Thyroid gland (tissue), 4 donors: ENCODE results near the gene EXOC3L2. TPM values are rescaled to one million over a fixed set of nuclear protein-coding genes. Genes with fewer than 3 reads are reported as not detected.
A peak's percentile ranks its signal among the peaks of the same experiment; 100 is the strongest.

Experiments used
- DNase-seq, 2 donors: peaks; one replicate each; pipeline ENCODE4 v3.0.0-alpha.2; 2019
- H3K27ac ChIP-seq, 3 donors: fragments of 200-600 bp; sonication (generic); 1 replicate in 2 of 3; 2 replicates in 1 of 3; pipeline ENCODE4 v1.5.1; 2016 to 2019; ENCODE audit warnings: mild to moderate bottlenecking in 1 of 3, moderate library complexity in 1 of 3
- H3K27me3 ChIP-seq: fragments of 200-600 bp; sonication (generic); one replicate; pipeline ENCODE4 v1.5.1; 2019
- H3K36me3 ChIP-seq, 2 donors: fragments of 200-600 bp; sonication (generic); one replicate each; pipeline ENCODE4 v1.5.1; 2016 to 2019
- H3K4me1 ChIP-seq, 2 donors: fragments of 200-600 bp; sonication (generic); one replicate each; pipeline ENCODE4 v1.5.1; 2017 to 2019
- H3K4me3 ChIP-seq, 3 donors: fragments of 200-600 bp; sonication (generic); replicated peaks in 1 of 3; 1 replicate in 2 of 3; 2 replicates in 1 of 3; pipeline ENCODE4 v1.5.1; 2016; ENCODE audit warnings: mild to moderate bottlenecking in 1 of 3
- H3K9me3 ChIP-seq: fragments of 200-600 bp; sonication (generic); one replicate; pipeline ENCODE4 v1.5.1; 2017
- POLR2A ChIP-seq, 2 donors: fragments of 450-650 bp; IDR thresholded peaks; one replicate each; pipeline ENCODE4 v1.6.1; 2017; ENCODE audit warnings: antibody characterized with exemption in 2 of 2, mild to moderate bottlenecking in 2 of 2, moderate library complexity in 1 of 2
- WGBS, 2 donors: methylation state at CpG; one replicate each; pipeline ENCODE4 v1.1.5; 2017; 5-methylcytosine and 5-hydroxymethylcytosine counted together
- intact Hi-C: fragments of 100-400 bp; cut with DNase I; formaldehyde crosslinking; loops from one replicate; pipeline ENCODE4 v1.15.1; 2023
- total RNA-seq, 4 donors: library from RNA; depleted of rRNA; stranded (reverse); fragments of >200 nt; gene quantifications; one replicate each; pipeline ENCODE4 v1.2.3, GENCODE V29; 2016
- TF ChIP-seq, protein P1 (sequence below), 6 experiments: fragments of 200-600 bp in 3 of 6; fragments of 450-650 bp in 3 of 6; sonication (generic) in 3 of 6; IDR thresholded peaks; one replicate each; pipeline ENCODE4 v1.5.1; 2016 to 2019; ENCODE audit warnings: antibody characterized with exemption in 6 of 6, mild to moderate bottlenecking in 2 of 6, inconsistent platforms in 1 of 6, moderate library complexity in 1 of 6

The EXOC3L2 gene
- total RNA-seq, 4 donors from 2014 or later, result 2.1 to 17.2 (median 11.4) TPM

DNA sequence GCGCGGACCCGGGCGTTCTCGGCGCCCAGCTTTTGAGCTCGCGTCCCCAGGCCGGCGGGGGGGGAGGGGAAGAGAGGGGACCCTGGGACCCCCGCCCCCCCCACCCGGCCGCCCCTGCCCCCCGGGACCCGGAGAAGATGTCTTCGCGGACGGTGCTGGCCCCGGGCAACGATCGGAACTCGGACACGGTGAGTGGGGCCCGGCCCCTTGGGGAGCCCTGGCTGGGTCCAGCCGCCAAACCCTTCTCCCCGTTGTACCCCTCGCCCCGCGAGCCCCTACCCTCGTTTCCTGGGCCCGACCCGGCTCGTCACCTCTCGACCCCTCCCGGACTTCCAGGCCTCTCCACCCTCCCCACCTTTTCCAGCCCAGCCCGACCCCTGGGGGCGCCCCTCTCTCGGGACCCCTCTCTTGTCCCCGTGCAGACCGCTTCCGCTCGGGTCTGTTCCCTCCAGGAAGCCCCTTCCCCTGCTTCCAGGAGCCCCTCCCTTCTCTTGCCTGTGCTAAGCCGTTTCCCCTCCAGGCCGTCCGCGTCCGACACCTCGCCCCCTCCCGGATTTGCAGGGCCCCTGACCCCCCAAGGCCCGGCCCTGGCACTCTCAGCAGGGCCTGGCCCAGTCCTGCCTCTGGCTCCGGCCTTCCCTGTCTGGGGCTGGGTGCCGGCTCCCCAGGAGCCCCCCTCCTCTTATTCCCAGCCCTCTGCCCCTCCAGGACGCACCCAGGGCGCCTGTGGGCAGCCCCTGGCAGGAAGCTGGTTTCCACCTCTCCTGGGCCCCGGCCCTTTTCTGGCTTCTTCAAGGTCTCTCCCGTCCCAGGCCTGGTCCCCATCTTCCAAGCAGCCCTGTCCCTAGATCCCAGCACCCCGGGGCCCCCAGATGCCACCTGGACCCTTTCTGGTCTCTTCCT, 6.5 kb upstream of the EXOC3L2 start:
- intact Hi-C loops, result loop anchor here (5.0 to 10.0 kb wide), 2 partner anchors 91 to 153 kb away; partner anchors contain the start of genes KLC3, POLR1G and PPP1R13L

DNA sequence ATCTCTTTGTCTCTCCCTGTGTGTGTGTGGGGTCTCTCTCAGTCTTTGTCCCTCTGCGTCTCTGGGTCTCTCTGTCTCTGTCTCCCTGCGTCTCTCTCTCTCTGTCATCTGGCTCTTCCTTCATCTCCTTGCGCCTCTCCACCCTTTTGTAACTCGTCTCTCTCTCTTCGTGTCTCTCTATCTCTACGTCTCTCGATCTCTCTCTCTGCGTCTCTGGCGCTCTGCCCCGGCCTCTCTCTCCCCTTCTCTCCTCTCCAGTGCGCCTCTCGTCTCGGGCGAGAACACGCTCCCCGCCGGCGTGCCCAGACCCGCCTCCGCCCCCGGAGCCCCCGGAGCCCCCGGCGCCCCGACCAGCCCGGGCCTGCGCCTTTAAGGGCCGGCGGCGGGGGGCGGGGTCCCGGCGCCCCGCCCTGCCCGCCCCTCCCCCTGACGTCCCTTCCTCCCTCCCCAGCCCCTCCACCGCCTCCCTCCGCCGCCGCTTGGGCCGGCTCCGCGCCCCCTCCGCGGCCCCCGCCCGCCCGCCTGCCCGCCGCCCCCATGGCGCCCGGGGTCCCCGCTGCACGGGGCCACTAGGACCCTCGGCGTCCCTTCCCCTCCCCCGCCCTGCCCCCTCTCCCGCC, 5.7 kb upstream of the EXOC3L2 start, which contains the start of gene MARK4:
TSS of gene MARK4 (plus strand) at position 440 of the 620 bp plus-strand sequence. CDS start 318 bp downstream, outside the sequence.
- Histone ChIP-seq H3K9me3 (no peaks in the 10 kb centered on the region), H3K36me3 (no peaks in the 10 kb centered on the region), H3K27me3 (no peaks in the 10 kb centered on the region), H3K4me1 (peaks cover 21 to 29% of the 10 kb centered on the region in 2 donors), H3K27ac (peak within 1 kb of the TSS in 2 of 3 donors; percentile 57 to 76), H3K4me3 (peak within 1 kb of the TSS; percentile 50 to 69 (median 63))
- intact Hi-C loops, result loop anchor here (5.0 to 10.0 kb wide), 2 partner anchors 91 to 154 kb away; partner anchors contain the start of genes KLC3, POLR1G and PPP1R13L
- TF ChIP-seq, protein P1, sequence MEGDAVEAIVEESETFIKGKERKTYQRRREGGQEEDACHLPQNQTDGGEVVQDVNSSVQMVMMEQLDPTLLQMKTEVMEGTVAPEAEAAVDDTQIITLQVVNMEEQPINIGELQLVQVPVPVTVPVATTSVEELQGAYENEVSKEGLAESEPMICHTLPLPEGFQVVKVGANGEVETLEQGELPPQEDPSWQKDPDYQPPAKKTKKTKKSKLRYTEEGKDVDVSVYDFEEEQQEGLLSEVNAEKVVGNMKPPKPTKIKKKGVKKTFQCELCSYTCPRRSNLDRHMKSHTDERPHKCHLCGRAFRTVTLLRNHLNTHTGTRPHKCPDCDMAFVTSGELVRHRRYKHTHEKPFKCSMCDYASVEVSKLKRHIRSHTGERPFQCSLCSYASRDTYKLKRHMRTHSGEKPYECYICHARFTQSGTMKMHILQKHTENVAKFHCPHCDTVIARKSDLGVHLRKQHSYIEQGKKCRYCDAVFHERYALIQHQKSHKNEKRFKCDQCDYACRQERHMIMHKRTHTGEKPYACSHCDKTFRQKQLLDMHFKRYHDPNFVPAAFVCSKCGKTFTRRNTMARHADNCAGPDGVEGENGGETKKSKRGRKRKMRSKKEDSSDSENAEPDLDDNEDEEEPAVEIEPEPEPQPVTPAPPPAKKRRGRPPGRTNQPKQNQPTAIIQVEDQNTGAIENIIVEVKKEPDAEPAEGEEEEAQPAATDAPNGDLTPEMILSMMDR (IDR thresholded peaks at IDR 0.05), result no peak
- TF ChIP-seq POLR2A (IDR thresholded peaks at IDR 0.05), result no peak
- peak; percentile 40 to 44 for DNase-seq
- 1 to 2% methylated on average over 26 to 32 of the region's 58 CpGs for WGBS, 2 donors

More for the DNA sequence above, 6.5 kb upstream of the EXOC3L2 start:
- H3K4me3 ChIP-seq, result peak overlapping the region; percentile 50 to 69 (median 63)
- WGBS, 2 donors, result 3 to 5% methylated on average over 24 to 31 of the region's 57 CpGs
- H3K36me3 ChIP-seq, result no peaks in the 10 kb centered on the region
- H3K9me3 ChIP-seq, result no peaks in the 10 kb centered on the region
- peaks cover 21 to 29% of the 10 kb centered on the region in 2 donors for H3K4me1 ChIP-seq
- H3K27me3 ChIP-seq, result no peaks in the 10 kb centered on the region
- peak; percentile 11 to 16 for DNase-seq
- TF ChIP-seq, protein P1 (IDR thresholded peaks at IDR 0.05), result no peak
- no peak for TF ChIP-seq POLR2A (IDR thresholded peaks at IDR 0.05)
- peak overlapping the region in 2 of 3 donors; percentile 57 to 76 for H3K27ac ChIP-seq

DNA sequence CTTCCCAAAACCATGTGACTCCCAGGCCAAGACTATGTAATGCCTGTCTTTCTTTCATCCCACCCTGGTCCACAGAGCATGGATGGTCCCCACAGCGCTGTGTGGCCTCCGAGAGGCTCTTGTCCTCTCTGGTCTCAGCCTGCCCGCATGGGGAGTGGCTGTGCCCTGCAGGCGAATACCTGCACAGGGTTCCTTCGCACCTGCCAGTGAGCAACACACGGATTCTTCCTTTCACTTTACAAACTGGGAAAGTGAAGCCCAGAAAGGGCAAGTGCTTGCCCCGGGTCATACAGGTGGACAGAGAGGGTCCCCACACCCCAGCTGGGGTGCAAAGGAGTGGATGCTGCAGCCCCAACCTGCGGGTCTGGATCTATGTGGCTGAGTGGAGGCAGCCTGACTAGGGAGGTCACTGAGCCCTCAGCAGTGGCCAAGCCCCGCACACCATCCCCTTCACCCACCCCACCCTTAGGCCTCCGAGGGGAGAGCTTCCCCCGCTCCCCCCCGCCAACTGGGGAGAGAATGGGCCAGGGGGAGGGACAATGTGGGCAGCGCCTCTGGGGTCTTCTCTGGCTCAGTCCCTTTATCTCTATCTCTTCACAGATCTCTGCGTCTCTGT, 5.1 kb upstream of the EXOC3L2 start:
- Histone ChIP-seq H3K27me3 (no peaks in the 10 kb centered on the region), H3K4me3 (peak overlapping the region in 2 of 3 donors; percentile 53 to 69), H3K36me3 (no peaks in the 10 kb centered on the region), H3K4me1 (peaks cover 21 to 29% of the 10 kb centered on the region in 2 donors), H3K9me3 (no peaks in the 10 kb centered on the region), H3K27ac (peak overlapping the region in 1 of 3 donors; percentile 73)
- TF ChIP-seq, protein P1 (IDR thresholded peaks at IDR 0.05), result no peak
- no peak for TF ChIP-seq POLR2A (IDR thresholded peaks at IDR 0.05)
- WGBS, 2 donors, result 40 to 45% methylated on average over 11 to 12 of the region's 14 CpGs
- intact Hi-C loops, result loop anchor here (5.0 to 10.0 kb wide), 2 partner anchors 92 to 154 kb away; partner anchors contain the start of genes KLC3, POLR1G and PPP1R13L
- DNase-seq, result no peak

DNA sequence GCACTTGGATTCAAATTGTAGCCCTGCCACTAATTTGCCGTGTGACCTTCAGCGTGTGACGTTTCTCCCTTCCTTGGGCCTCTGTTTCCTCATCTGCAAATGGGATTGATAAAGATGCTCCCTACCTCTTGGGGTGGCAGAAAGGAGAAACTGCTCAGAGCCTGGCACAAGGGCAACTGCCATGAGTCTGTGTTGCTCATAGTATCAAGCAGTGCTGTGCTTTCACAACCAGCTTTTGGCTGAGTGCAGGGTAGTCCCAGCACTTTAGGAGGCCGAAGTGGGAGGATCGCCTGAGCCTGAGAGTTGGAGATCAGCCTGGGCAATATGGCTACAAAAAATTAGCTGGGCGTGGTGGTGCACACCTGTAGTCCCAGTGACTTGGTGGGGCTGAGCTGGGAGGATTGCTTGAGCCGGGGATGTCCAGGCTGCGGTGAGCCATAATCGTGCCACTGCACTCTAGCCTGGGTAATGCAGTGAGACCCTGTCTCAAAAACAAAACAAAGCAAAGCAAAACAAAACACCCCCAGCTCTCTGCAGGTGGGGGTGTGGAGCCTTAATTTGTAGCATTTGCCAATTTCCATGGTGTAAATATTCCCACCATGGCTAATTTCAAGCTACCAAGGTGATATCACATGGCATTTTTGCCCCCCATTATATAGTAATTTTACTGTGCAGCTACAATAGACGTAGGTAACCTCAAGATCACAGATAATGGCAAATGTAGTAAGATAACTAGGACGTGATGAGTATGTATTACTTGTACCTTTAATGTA, 4.2 kb upstream of the EXOC3L2 start:
- TF ChIP-seq POLR2A (IDR thresholded peaks at IDR 0.05), result no peak
- TF ChIP-seq, protein P1 (IDR thresholded peaks at IDR 0.05), result no peak
- Histone ChIP-seq H3K9me3 (no peaks in the 10 kb centered on the region), H3K27me3 (no peaks in the 10 kb centered on the region), H3K36me3 (no peaks in the 10 kb centered on the region), H3K27ac (no peak overlapping the region), H3K4me1 (peaks cover 21 to 29% of the 10 kb centered on the region in 2 donors), H3K4me3 (no peak overlapping the region)
- intact Hi-C loops, result loop anchor here (5.0 to 10.0 kb wide), 2 partner anchors 93 to 155 kb away; partner anchors contain the start of genes KLC3, POLR1G and PPP1R13L
- WGBS, 2 donors, result 64 to 68% methylated on average over 10 to 11 of the region's 11 CpGs
- DNase-seq, result no peak
